Measurements from ENCODE around the gene GNG11.
"Not testable (repeated sequence)": the region's sequence is repeated elsewhere in the genome, so short reads cannot be mapped to it uniquely, and the experiment has no call there.

The GNG11 gene

DNA sequence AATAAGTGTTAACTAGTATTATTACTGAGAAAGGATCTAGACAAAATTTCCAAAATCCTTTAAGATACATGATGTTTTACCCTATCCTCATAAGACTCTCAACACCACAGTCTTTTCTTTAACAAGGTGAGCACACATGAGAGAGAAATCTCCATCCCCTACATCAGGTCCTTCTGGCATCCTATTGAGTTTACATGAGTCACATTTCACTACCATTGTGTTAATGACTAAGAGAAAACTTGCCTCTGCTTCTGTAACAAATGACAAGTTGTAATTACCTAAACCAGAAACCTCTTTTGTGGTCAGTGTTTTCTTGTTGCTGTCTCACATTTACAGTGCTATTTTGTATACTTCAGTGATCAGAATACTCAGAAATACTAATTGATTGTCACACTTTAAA, 9.9 kb upstream of the GNG11 start:
- not testable (repeated sequence) for DNase-seq (ENCODE audit: low read depth)

GRCh38 chr7:93913197-93913596, 8.3 kb upstream of the GNG11 start:
- DNase-seq (ENCODE audit: low read depth), result no peak

- peak; percentile 82 for DNase-seq (ENCODE audit: low read depth)
Measured at GRCh38 chr7:93914581-93915066, 6.9 kb upstream of the GNG11 start.

DNA sequence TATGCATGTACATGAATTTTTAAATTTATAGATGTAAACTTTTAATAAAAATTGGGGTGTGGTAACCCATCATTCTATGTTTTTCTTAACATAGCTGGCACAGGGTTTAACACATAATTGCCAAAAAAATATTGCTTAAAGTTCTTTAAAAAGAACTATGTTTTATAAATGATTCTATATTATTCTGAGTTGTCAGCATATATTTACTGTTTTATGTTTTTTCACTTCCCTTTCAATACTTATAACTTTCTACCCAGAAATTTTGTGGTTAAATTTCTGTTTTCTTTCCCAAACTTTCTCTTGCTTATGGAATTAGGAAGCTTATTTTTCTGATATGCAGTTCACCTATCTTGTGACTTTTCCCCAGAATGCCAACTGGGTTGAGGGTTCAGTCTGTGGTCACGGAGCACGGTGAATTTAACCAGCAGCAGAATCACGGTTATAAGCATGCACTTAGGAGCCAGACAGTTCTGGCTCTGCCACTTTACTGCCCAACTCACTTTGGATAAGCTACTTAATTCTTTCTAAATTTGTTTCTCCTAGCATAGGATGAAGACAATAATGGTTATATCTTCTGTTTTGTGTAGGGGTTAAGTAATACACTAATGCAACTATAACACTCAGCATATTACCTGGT, 6.2 kb upstream of the GNG11 start:
- DNase-seq (ENCODE audit: low read depth), result not testable (repeated sequence)

DNA sequence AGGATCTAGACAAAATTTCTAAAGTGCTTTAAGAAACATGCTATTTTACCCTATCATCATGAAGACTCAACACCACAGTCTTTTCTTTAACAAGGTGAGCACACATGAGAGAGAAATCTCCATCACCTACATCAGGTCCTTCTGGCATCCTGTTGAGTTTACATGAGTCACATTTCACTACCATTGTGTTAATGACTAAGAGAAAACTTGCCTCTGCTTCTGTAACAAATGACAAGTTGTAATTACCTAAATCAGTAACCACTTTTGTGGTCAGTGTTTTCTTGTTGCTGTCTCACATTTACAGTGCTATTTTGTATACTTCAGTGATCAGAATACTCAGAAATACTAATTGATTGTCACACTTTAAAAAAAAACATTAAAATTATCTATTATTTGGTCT, 5.6 kb upstream of the GNG11 start:
- DNase-seq (ENCODE audit: low read depth), result not testable (repeated sequence)

DNA sequence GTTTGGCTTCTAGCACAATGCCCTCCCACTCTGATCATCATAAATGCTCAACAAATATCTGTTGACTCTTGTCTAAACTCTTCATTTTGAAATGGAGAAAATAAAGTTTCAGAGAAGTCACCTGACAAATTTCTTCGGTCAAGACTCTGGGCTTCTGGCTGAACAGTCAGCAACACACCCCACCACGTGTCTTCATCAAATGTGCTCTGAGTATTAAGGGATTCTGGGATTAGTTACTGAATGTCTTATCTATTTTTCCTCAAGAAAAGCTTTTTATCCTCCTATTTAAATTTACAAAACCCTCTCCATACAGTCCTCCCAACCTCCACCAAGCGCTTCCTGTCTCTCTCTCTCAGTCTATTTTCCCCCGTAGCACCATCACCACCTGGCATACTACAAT, 5.2 kb upstream of the GNG11 start:
- DNase-seq (ENCODE audit: low read depth), result not testable (repeated sequence)

DNA sequence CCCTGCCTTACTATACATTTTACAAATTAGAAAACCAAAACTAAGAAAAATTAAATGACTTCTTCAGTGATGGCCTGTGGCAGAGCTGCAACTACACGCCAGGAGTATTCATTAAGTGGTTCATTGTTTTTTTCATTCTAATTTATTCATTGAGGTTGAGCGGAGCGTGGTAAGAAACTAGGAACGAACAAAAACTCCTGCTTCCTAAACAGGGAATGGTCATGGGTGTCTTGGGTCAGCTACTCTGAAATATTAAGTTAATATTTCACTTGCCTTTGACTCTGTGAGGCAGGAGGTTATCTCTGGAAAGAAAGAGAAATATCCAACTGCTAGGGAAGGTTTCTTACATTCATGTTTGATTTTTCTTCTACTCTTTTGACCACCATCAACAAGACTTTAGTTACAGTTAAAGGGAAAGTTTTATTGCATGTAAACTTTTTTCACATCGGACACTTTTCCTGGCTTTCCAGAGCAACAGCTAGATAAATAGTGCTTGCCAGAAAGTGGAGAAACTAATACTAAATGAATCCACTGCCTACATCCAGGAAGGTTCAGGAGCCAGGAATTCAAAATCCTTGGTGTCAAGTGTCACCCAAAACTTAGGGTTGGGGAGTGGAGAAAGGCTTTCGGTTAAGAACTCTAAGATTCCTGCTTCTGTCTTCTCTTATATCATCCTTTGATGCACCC, 896 bp upstream of the GNG11 start:
- no peak for DNase-seq (ENCODE audit: low read depth)

DNA sequence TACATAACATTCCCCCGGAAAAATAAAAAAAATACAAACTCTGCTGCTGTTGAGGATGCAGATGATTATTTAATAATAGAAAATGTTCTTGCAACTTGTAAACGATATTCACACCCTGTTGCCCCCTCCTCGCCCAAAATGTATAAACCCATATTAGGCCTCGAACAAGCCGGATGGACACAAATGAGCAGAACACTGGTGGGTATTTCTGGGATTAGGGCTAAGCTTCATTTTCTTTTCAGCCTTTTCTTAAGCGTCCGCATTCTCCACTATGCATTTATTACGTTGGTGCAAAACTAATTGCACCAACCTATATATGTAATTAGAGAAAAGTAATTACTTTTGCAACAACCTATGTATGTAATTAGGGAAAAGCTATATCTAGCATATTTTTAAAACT, 349 bp upstream of the GNG11 start:
- DNase-seq (ENCODE audit: low read depth), result no peak

- DNase-seq (ENCODE audit: low read depth), result peak; percentile 17
Measured at GRCh38 chr7:93923296-93923695, 1.8 kb downstream of the GNG11 start.

DNA sequence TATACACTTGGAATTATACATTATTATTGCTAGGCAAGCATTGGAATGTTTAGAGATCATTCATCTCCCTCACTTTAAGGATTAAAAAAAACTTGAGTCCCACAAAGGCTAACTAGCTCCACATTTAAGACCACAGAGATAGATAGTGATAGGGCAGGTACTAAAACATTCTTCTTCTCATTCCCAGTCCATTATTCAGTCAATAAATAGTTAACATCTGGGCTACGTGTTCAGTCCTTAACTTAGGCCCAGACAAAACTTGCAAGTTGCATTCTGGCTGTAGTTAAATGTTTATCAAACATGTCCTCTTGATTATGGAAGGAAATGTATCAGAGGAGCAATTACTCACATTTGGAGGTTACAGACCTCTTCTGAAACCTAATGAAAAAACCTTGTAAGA, 2.4 kb downstream of the GNG11 start:
- peak; percentile 16 for DNase-seq (ENCODE audit: low read depth)

GRCh38 chr7:93926800-93927199, 5.3 kb downstream of the GNG11 start:
- DNase-seq (ENCODE audit: low read depth), result no peak

DNA sequence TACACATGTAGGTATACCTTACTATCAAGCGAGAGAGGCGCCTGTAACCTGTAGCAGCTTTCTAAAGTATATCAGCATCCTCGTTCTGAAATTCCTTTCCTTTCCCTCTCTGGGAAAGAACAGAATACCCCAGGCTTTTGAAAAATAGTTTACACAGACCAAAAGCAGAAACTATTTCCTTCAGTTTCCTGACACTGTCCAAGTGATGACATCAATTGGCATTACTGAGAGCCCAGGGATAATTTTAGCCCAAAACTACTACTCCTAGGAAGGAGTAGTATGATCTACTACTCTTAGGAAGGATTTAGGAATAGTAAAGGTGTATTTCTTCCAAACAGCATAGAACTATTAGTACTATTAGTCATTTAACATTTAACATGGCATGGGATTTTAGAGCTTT, 6.0 kb downstream of the GNG11 start:
- no peak for DNase-seq (ENCODE audit: low read depth)

DNA sequence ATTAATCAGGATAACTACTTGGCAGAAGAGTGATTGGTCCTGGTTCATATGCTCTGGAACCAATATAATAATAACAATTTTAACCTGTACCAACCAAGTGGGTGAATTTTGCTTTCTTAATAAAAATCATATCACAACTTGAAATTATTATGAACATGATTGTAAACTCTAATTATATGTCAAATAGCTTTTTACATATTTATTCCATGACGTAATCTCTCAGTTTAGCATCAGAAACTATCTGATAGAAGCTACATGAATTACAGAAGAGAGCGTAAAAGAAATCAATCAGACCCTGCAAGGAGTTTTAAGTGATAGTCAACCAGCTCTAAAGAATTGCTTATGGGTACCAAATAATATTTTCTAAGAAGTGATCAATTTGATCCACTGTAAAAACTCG, 10.1 kb downstream of the GNG11 start:
- DNase-seq (ENCODE audit: low read depth), result no peak

DNA sequence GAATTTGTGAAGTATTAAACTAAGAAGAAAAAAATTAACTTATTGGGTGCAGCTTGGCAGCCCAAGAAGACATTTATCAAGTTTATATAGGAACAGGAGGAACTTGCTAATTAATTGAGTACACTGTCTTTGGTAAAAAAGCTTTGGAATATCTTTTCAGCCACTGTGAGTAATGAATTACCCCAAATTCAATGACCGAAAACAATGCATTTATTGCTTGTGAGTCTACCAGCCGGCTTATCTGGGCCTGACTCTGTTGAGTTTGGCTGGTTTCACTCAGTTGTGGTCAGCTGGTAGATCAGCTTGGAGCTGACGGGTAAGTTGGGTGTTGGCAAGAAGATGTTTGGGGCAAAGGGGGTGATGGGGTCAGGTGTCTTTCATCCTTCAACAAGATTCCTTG, 11.6 kb downstream of the GNG11 start:
- no peak for DNase-seq (ENCODE audit: low read depth)

GRCh38 chr7:93935102-93935501, 13.6 kb downstream of the GNG11 start:
- no peak for DNase-seq (ENCODE audit: low read depth)

DNA sequence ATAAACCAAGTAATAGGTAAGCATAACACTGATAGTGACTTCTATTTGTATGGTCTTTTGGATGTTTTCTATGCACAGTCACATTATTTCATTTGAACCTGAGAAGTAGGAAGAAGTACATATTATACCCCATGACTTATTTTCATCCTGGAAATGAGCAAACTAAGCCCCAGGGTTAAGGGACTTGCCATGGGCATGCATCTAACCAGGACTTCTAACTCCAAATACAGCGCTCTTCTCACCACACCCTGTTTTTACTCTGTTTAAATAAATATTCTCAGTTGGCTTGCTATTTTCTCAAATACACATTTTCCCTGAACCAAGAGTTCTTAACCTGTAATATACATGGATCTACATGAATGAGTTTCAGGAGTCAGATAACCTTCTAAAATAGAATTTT, 16.3 kb downstream of the GNG11 start:
- DNase-seq (ENCODE audit: low read depth), result no peak

DNA sequence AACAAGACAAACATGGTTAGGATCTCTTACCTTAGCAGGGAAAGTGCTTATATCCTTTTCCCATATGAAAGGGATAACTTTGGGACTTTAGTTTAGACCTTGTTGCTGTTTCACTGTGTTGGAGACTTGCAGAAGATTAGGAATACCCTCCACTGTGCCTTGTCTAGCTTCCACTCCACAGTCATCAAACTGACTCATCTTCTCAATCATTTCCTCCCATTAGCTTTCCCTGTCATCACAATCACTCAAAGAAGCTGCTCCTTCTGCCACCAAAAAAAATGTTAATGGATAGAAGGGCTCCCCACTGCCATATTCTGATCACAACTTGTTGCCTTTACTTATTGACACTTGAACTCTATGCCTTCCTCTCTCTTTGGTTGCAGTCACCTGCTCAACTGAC, 16.8 kb downstream of the GNG11 start:
- no peak for DNase-seq (ENCODE audit: low read depth)

DNA sequence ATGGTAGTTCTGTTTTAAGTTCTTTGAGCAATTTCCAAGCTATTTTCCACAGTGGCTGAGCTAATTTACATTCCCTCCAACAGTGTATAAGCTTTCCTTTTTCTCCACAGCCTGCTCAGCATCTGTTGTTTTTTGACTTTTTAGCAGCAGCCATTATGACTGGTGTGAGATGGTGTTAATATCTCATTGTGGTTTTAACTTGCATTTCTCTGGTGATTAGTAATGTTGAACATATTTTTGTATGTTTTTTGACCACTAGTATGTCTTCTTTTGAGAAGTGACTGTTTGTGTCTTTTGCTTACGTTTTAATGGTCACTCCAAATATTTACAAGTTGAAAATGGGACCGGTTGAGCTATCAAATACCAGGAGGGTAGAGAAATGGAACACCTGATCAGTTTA, 20.4 kb downstream of the GNG11 start:
- no peak for DNase-seq (ENCODE audit: low read depth)

GRCh38 chr7:93943816-93944540, 22.4 kb downstream of the GNG11 start:
- DNase-seq (ENCODE audit: low read depth), result no peak

DNA sequence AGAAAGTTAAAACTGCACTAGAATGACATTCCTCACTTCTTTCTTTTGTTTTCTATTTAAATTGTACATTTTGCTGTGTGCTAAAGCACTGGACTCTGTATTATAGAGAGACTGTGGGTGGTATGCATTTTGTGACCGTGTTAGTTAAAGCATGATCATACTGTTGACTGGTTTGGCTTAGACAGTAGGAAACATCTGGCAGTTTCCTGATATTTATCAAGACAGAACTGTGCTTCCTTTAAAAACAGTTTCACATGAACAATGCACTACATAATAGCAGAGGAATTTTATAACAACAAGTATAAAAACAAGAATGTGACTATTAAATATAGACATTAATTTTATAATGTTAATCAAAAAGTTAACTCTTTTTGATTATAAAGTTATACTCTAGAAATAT, 23.1 kb downstream of the GNG11 start:
- peak; percentile 42 for DNase-seq (ENCODE audit: low read depth)

- DNase-seq (ENCODE audit: low read depth), result no peak
Measured at GRCh38 chr7:93945083-93945482, 23.5 kb downstream of the GNG11 start.

GRCh38 chr7:93945756-93946535, 24.4 kb downstream of the GNG11 start:
- DNase-seq (ENCODE audit: low read depth), result no peak
